H54 (cell line): ENCODE measurements around the gene CTXN2.

ENCODE experiments used
- DNase-seq: peaks from one replicate; pipeline ENCODE4 v3.0.0; 2011; ENCODE audit warnings: low spot score, mixed read lengths; ENCODE audit not compliant: insufficient read length
- FAIRE-seq: peaks from 3 replicates; lab custom pipeline; 2011; peaks lifted over from hg19 to GRCh38; lab: Jason Lieb, UNC
- POLR2A ChIP-seq: IDR thresholded peaks from 2 replicates; pipeline ENCODE4 v1.6.1; 2011; ENCODE audit warnings: low read depth, mild to moderate bottlenecking, low read length

The CTXN2 gene

GRCh38 chr15:48191574-48192225 is at the start of gene CTXN2:
TSS of gene CTXN2 (plus strand) at chr15:48191665. CDS start at chr15:48201301, 9,636 bp downstream.
- DNase-seq (no peak), FAIRE-seq (no peak)
- no peak for TF ChIP-seq POLR2A

GRCh38 chr15:48143856-48144255 is 47.6 kb upstream of the CTXN2 start:
- DNase-seq (no peak), FAIRE-seq (no peak)
- no peak for TF ChIP-seq POLR2A

- DNase-seq, result no peak
- FAIRE-seq, result no peak
Observed at GRCh38 chr15:48144889-48145288, 46.6 kb upstream of the CTXN2 start.

GRCh38 chr15:48145923-48146322 is 45.5 kb upstream of the CTXN2 start:
- no peak for TF ChIP-seq POLR2A
- no peak for FAIRE-seq
- no peak for DNase-seq

More at GRCh38 chr15:48144889-48145288, 46.6 kb upstream of the CTXN2 start:
- no peak for TF ChIP-seq POLR2A

- FAIRE-seq (no peak), DNase-seq (no peak)
- no peak for TF ChIP-seq POLR2A
Observed at GRCh38 chr15:48147358-48147757, 44.1 kb upstream of the CTXN2 start.

- peak; percentile 33 for FAIRE-seq
- no peak for TF ChIP-seq POLR2A
- no peak for DNase-seq
Observed at GRCh38 chr15:48149858-48150257, 41.6 kb upstream of the CTXN2 start.

GRCh38 chr15:48153526-48153925 is 37.9 kb upstream of the CTXN2 start:
- DNase-seq (no peak), FAIRE-seq (no peak)
- no peak for TF ChIP-seq POLR2A

- DNase-seq (no peak), FAIRE-seq (no peak)
- no peak for TF ChIP-seq POLR2A
Observed at GRCh38 chr15:48168616-48169015, 22.8 kb upstream of the CTXN2 start.

GRCh38 chr15:48170981-48171380 is 20.5 kb upstream of the CTXN2 start:
- FAIRE-seq, result no peak
- TF ChIP-seq POLR2A, result no peak
- no peak for DNase-seq

GRCh38 chr15:48175126-48175525 is 16.3 kb upstream of the CTXN2 start:
- TF ChIP-seq POLR2A, result no peak
- DNase-seq (no peak), FAIRE-seq (no peak)

- TF ChIP-seq POLR2A, result no peak
- DNase-seq, result no peak
- FAIRE-seq, result no peak
Observed at GRCh38 chr15:48176112-48176511, 15.4 kb upstream of the CTXN2 start.

GRCh38 chr15:48176957-48177356 is 14.5 kb upstream of the CTXN2 start:
- no peak for DNase-seq
- TF ChIP-seq POLR2A, result no peak
- no peak for FAIRE-seq

- FAIRE-seq, result peak; percentile 36
- DNase-seq, result peak; percentile 12
- no peak for TF ChIP-seq POLR2A
Observed at GRCh38 chr15:48177383-48177765, 14.1 kb upstream of the CTXN2 start.

- peak; percentile 26; the same call in 1 of the 2 replicates for TF ChIP-seq POLR2A
- no peak for FAIRE-seq
- DNase-seq, result peak; percentile 51
Observed at GRCh38 chr15:48177766-48178647, 13.5 kb upstream of the CTXN2 start, which contains the start of gene MYEF2. TSS of gene MYEF2 (minus strand) at chr15:48178295. CDS start at chr15:48178237, 58 bp downstream.
